H9 (cell line): Measurements from ENCODE around the gene PCBP2. TPM values are rescaled to one million over a fixed set of nuclear protein-coding genes. Genes with fewer than 3 reads are reported as not detected.

Experiments
- DNase-seq: peaks from one replicate; pipeline ENCODE4 v3.0.0-alpha.2; 2017
- H2AFZ ChIP-seq: one replicate; pipeline ENCODE4 v1.6.1; 2013; ENCODE audit warnings: mild to moderate bottlenecking, low read length, control low read depth, moderate library complexity
- H2AK5ac ChIP-seq: 2 replicates; pipeline ENCODE4 v1.6.1; 2013; ENCODE audit warnings: low read length, control low read depth, mixed read lengths; ENCODE audit not compliant: insufficient read length
- H2BK120ac ChIP-seq: one replicate; pipeline ENCODE4 v1.6.1; 2013; ENCODE audit warnings: low read depth, mild to moderate bottlenecking, low read length, control low read depth, inconsistent platforms; ENCODE audit not compliant: poor library complexity, severe bottlenecking
- H2BK12ac ChIP-seq: 2 replicates; pipeline ENCODE4 v1.6.1; 2013; ENCODE audit warnings: low read length, control low read depth, mixed read lengths, low read depth; ENCODE audit not compliant: insufficient read length
- H2BK15ac ChIP-seq: 2 replicates; pipeline ENCODE4 v1.6.1; 2013; ENCODE audit warnings: low read depth, low read length, control low read depth
- H2BK20ac ChIP-seq: one replicate; pipeline ENCODE4 v1.6.1; 2013; ENCODE audit warnings: low read depth, mild to moderate bottlenecking, low read length, control low read depth, inconsistent platforms; ENCODE audit not compliant: poor library complexity, severe bottlenecking
- H2BK5ac ChIP-seq: 2 replicates; pipeline ENCODE4 v1.6.1; 2013; ENCODE audit warnings: low read length, control low read depth, mixed read lengths; ENCODE audit not compliant: insufficient read length
- H3K14ac ChIP-seq: 2 replicates; pipeline ENCODE4 v1.6.1; 2013; ENCODE audit warnings: low read length, control low read depth; ENCODE audit not compliant: insufficient read depth
- H3K18ac ChIP-seq: 2 replicates; pipeline ENCODE4 v1.6.1; 2013; ENCODE audit warnings: low read depth, mild to moderate bottlenecking, mixed read lengths, low read length, control low read depth; ENCODE audit not compliant: insufficient read length
- H3K23ac ChIP-seq: 2 replicates; pipeline ENCODE4 v1.6.1; 2013; ENCODE audit warnings: low read length, control low read depth, mixed read lengths, low read depth; ENCODE audit not compliant: insufficient read length
- H3K23me2 ChIP-seq: 2 replicates; pipeline ENCODE4 v1.6.1; 2013; ENCODE audit warnings: low read depth, mild to moderate bottlenecking, mixed read lengths, low read length, control low read depth; ENCODE audit not compliant: insufficient read length, poor library complexity, severe bottlenecking
- H3K27ac ChIP-seq: 2 replicates; pipeline ENCODE4 v1.5.1; 2013; ENCODE audit warnings: low read length, control low read depth, mixed read lengths, low read depth; ENCODE audit not compliant: insufficient read length
- H3K27me3 ChIP-seq: 2 replicates; pipeline ENCODE4 v1.6.1; 2013; ENCODE audit warnings: low read length, control low read depth, inconsistent platforms; ENCODE audit not compliant: insufficient read depth
- H3K4ac ChIP-seq: 2 replicates; pipeline ENCODE4 v1.6.1; 2013; ENCODE audit warnings: low read depth, mild to moderate bottlenecking, control low read depth, inconsistent platforms, low read length, moderate library complexity
- H3K4me1 ChIP-seq: 2 replicates; pipeline ENCODE4 v1.6.1; 2013; ENCODE audit warnings: low read length, control low read depth, inconsistent platforms; ENCODE audit not compliant: insufficient read depth
- H3K4me2 ChIP-seq: 2 replicates; pipeline ENCODE4 v1.6.1; 2013; ENCODE audit warnings: low read length, control low read depth, mixed read lengths; ENCODE audit not compliant: insufficient read length, insufficient read depth
- H3K56ac ChIP-seq: 2 replicates; pipeline ENCODE4 v1.6.1; 2013; ENCODE audit warnings: low read depth, mild to moderate bottlenecking, mixed read lengths, low read length, control low read depth; ENCODE audit not compliant: insufficient read length
- H3K79me1 ChIP-seq: 2 replicates; pipeline ENCODE4 v1.6.1; 2013; ENCODE audit warnings: low read depth, mild to moderate bottlenecking, moderate library complexity, low read length, control low read depth, inconsistent platforms; ENCODE audit not compliant: insufficient read depth, poor library complexity, severe bottlenecking
- H3K79me2 ChIP-seq: 2 replicates; pipeline ENCODE4 v1.6.1; 2013; ENCODE audit warnings: low read length, control low read depth, inconsistent platforms; ENCODE audit not compliant: insufficient read depth
- H3K9ac ChIP-seq: 2 replicates; pipeline ENCODE4 v1.6.1; 2013; ENCODE audit warnings: low read length, control low read depth, mixed read lengths; ENCODE audit not compliant: insufficient read length; ENCODE audit errors: extremely low read depth
- H3K9me3 ChIP-seq: one replicate; pipeline ENCODE4 v1.6.1; 2013; ENCODE audit warnings: low read depth, low read length, inconsistent platforms; ENCODE audit not compliant: control insufficient read depth
- H3T11ph ChIP-seq: one replicate; pipeline ENCODE4 v1.6.1; 2013; ENCODE audit warnings: mild to moderate bottlenecking, low read length, control low read depth, inconsistent platforms
- H4K20me1 ChIP-seq: one replicate; pipeline ENCODE4 v1.6.1; 2013; ENCODE audit not compliant: control insufficient read depth, insufficient read length, insufficient read depth
- H4K5ac ChIP-seq: 2 replicates; pipeline ENCODE4 v1.6.1; 2013; ENCODE audit warnings: low read depth, mild to moderate bottlenecking, mixed read lengths, low read length, control low read depth; ENCODE audit not compliant: insufficient read length
- H4K8ac ChIP-seq: replicated peaks from 2 replicates; pipeline ENCODE4 v1.6.1; 2013; ENCODE audit warnings: low read length, control low read depth, mixed read lengths, low read depth; ENCODE audit not compliant: insufficient read length
- H4K91ac ChIP-seq: 2 replicates; pipeline ENCODE4 v1.6.1; 2013; ENCODE audit warnings: low read depth, mild to moderate bottlenecking, moderate library complexity, mixed read lengths, low read length, control low read depth; ENCODE audit not compliant: insufficient read length
- H3K27ac Mint-ChIP-seq, 3 experiments: 2 replicates in 2 of 3; 3 replicates in 1 of 3; pipeline ENCODE4 v1.8.0; 2020 to 2021; ENCODE audit warnings: mixed read lengths in 3 of 3, mild to moderate bottlenecking in 1 of 3, moderate library complexity in 1 of 3
- H3K27me3 Mint-ChIP-seq: 2 replicates; pipeline ENCODE4 v1.8.0; 2021; ENCODE audit warnings: low read depth, mild to moderate bottlenecking, moderate library complexity, mixed read lengths
- H3K36me3 Mint-ChIP-seq, 3 experiments: 2 replicates in 2 of 3; 3 replicates in 1 of 3; pipeline ENCODE4 v1.8.0; 2020 to 2021; ENCODE audit warnings: low read depth in 3 of 3, mixed read lengths in 3 of 3; ENCODE audit not compliant: insufficient read depth in 1 of 3
- H3K4me1 Mint-ChIP-seq, 2 experiments: 2 replicates each; pipeline ENCODE4 v1.8.0; 2020; ENCODE audit warnings: mixed read lengths in 2 of 2
- H3K4me3 Mint-ChIP-seq, 2 experiments: 2 replicates in 1 of 2; 3 replicates in 1 of 2; pipeline ENCODE4 v1.8.0; 2020 to 2021; ENCODE audit warnings: mild to moderate bottlenecking in 2 of 2, mixed read lengths in 2 of 2, moderate library complexity in 1 of 2
- H3K9me3 Mint-ChIP-seq, 2 experiments: 2 replicates in 1 of 2; 3 replicates in 1 of 2; pipeline ENCODE4 v1.8.0; 2020; ENCODE audit warnings: mild to moderate bottlenecking in 2 of 2, mixed read lengths in 2 of 2, moderate library complexity in 1 of 2
- WGBS: extraction: QIAGEN DNeasy Blood & Tissue Kit; methylation state at CpG from one replicate; pipeline ENCODE4 v1.1.7; 2013; ENCODE audit warnings: missing lambda C conversion rate, low lambda C conversion rate, mixed read lengths; ENCODE audit not compliant: insufficient read length; ENCODE audit errors: extremely low coverage; 5-methylcytosine and 5-hydroxymethylcytosine counted together
- total RNA-seq: library from RNA; stranded (reverse); gene quantifications from 2 replicates; pipeline ENCODE4 v1.2.1, GENCODE V29; 2021
- TF ChIP-seq, protein P1 (sequence below): fragments of 200-600 bp; sonication (generic); conservative IDR thresholded peaks from 3 replicates; pipeline ENCODE4 v1.8.0; 2021; ENCODE audit warnings: antibody characterized with exemption, mild to moderate bottlenecking

The PCBP2 gene
- total RNA-seq, 1 experiment from 2014 or later = 1,207 TPM

DNA sequence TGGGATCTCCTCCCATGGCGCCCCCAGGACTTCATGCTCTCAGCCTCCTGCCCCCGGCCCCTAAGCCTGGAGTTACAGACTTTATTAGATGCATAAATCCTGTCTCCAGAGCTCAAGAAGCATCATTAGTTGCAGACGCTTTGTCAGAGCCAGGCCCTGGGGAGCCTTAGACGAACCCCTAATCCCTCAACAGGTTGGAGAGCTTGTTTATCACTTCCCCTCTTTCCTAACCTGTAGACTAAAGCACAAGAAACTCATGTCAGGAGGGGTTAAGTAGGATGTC lies 55.6 kb downstream of the PCBP2 start:
- H3K79me1 ChIP-seq = no peaks in the 10 kb centered on the region
- H3K4ac ChIP-seq = no peak overlapping the region
- no peak overlapping the region for H2BK12ac ChIP-seq
- H2BK120ac ChIP-seq = no peak overlapping the region
- no peak overlapping the region for H3K56ac ChIP-seq
- no peaks in the 10 kb centered on the region for H4K20me1 ChIP-seq
- no peak overlapping the region for H2AFZ ChIP-seq
- no peak overlapping the region for H4K91ac ChIP-seq
- no peak overlapping the region for H2BK15ac ChIP-seq
- peaks cover 19 to 36% (median 29%) of the 10 kb centered on the region in 3 experiments for H3K36me3 Mint-ChIP-seq
- no peak overlapping the region for H3T11ph ChIP-seq
- DNase-seq = no peak
- H3K4me1 Mint-ChIP-seq = peaks cover 5 to 11% of the 10 kb centered on the region in 2 experiments; a peak in 3 of 4 replicates
- H4K8ac ChIP-seq = no peak overlapping the region
- no peaks in the 10 kb centered on the region for H3K27me3 ChIP-seq
- no peaks in the 10 kb centered on the region for H3K23me2 ChIP-seq
- H3K9me3 ChIP-seq = no peaks in the 10 kb centered on the region
- H3K27ac Mint-ChIP-seq = peak overlapping the region in 2 of 3 experiments; percentile 71 to 85; a peak in 5 of 7 replicates
- no CpG with 5 or more reads among the region's 4 CpGs for WGBS
- no peak overlapping the region for H3K23ac ChIP-seq
- no peaks in the 10 kb centered on the region for H3K79me2 ChIP-seq
- TF ChIP-seq, protein P1, sequence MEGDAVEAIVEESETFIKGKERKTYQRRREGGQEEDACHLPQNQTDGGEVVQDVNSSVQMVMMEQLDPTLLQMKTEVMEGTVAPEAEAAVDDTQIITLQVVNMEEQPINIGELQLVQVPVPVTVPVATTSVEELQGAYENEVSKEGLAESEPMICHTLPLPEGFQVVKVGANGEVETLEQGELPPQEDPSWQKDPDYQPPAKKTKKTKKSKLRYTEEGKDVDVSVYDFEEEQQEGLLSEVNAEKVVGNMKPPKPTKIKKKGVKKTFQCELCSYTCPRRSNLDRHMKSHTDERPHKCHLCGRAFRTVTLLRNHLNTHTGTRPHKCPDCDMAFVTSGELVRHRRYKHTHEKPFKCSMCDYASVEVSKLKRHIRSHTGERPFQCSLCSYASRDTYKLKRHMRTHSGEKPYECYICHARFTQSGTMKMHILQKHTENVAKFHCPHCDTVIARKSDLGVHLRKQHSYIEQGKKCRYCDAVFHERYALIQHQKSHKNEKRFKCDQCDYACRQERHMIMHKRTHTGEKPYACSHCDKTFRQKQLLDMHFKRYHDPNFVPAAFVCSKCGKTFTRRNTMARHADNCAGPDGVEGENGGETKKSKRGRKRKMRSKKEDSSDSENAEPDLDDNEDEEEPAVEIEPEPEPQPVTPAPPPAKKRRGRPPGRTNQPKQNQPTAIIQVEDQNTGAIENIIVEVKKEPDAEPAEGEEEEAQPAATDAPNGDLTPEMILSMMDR = no peak
- H2BK20ac ChIP-seq = no peak overlapping the region
- no peak overlapping the region for H3K4me2 ChIP-seq
- no peak overlapping the region for H4K5ac ChIP-seq
- H3K9ac ChIP-seq = no peak overlapping the region
- H3K9me3 Mint-ChIP-seq = no peaks in the 10 kb centered on the region
- H3K27ac ChIP-seq = no peak overlapping the region
- no peak overlapping the region for H2BK5ac ChIP-seq
- no peak overlapping the region for H2AK5ac ChIP-seq
- H3K18ac ChIP-seq = no peak overlapping the region
- H3K4me3 Mint-ChIP-seq = no peak overlapping the region
- no peaks in the 10 kb centered on the region for H3K4me1 ChIP-seq
- no peak overlapping the region for H3K14ac ChIP-seq
- no peaks in the 10 kb centered on the region for H3K27me3 Mint-ChIP-seq
